A549 (cell line): ENCODE measurements around the gene ALDH16A1.

Experiments used
- GATA3 ChIP-seq: IDR thresholded peaks from 2 replicates; pipeline ENCODE4 v1.6.1; 2012; ENCODE audit warnings: borderline replicate concordance
- POLR2A ChIP-seq: IDR thresholded peaks from 2 replicates; pipeline ENCODE4 v1.6.1; 2012; ENCODE audit warnings: mild to moderate bottlenecking, low read length
- RCOR1 ChIP-seq: fragments of 150-350 bp; IDR thresholded peaks from 2 replicates; pipeline ENCODE4 v1.6.1; 2014; ENCODE audit warnings: antibody characterized with exemption, low read length, low read depth
- SREBF2 ChIP-seq: fragments of 450-650 bp; IDR thresholded peaks from 2 replicates; pipeline ENCODE4 v1.6.1; 2014; ENCODE audit warnings: mild to moderate bottlenecking, moderate library complexity
- TF ChIP-seq, protein P1 (sequence below): fragments of >200 bp; sonication (Bioruptor Twin); formaldehyde crosslinking; IDR thresholded peaks from 3 replicates; pipeline ENCODE4 v1.5.1; 2016

DNA sequence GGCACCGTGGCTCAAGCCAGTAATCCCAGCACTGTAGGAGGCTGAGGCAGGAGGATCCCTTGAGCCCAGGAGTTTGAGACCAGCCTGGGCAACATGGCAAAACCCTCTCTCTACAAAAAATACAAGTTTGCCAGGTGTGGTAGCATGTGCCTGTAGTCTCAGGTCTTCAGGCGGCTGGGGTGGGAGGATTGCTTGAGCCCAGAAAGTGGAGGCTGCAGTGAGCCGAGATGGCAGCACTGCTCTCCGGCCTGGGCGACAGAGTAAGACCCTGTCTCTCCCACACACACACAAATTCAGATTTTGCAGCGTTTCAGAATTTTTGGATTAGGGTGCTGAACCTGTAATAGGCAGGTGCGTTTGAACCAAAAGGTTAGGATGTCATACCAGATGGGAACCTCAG lies 45.5 kb downstream of the ALDH16A1 start:
- TF ChIP-seq, protein P1, sequence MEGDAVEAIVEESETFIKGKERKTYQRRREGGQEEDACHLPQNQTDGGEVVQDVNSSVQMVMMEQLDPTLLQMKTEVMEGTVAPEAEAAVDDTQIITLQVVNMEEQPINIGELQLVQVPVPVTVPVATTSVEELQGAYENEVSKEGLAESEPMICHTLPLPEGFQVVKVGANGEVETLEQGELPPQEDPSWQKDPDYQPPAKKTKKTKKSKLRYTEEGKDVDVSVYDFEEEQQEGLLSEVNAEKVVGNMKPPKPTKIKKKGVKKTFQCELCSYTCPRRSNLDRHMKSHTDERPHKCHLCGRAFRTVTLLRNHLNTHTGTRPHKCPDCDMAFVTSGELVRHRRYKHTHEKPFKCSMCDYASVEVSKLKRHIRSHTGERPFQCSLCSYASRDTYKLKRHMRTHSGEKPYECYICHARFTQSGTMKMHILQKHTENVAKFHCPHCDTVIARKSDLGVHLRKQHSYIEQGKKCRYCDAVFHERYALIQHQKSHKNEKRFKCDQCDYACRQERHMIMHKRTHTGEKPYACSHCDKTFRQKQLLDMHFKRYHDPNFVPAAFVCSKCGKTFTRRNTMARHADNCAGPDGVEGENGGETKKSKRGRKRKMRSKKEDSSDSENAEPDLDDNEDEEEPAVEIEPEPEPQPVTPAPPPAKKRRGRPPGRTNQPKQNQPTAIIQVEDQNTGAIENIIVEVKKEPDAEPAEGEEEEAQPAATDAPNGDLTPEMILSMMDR, result no peak
- TF ChIP-seq POLR2A, result no peak
- no peak for TF ChIP-seq RCOR1
- no peak for TF ChIP-seq SREBF2
- no peak for TF ChIP-seq GATA3
